ENCODE results near the gene GMDS. TPM values are rescaled to one million over a fixed set of nuclear protein-coding genes. Genes with fewer than 3 reads are reported as not detected.
"Not testable (repeated sequence)": the region's sequence is repeated elsewhere in the genome, so short reads cannot be mapped to it uniquely, and the experiment has no call there.

GMDS gene
- total and polyA plus RNA-seq, 4 donors = 7.3 to 28.3 (median 16.1) TPM

GRCh38 chr6:1695546-1696462 is 549.6 kb downstream of the GMDS start:
- no peak overlapping the region for H3K27ac ChIP-seq (ENCODE audit: low read depth in 1 of 2, low read length in 1 of 2)
- H3K27me3 ChIP-seq (ENCODE audit: control insufficient read depth in 3 of 3, insufficient read depth in 3 of 3, low read length in 2 of 3) = no peaks in the 10 kb centered on the region
- TF ChIP-seq, protein P1, sequence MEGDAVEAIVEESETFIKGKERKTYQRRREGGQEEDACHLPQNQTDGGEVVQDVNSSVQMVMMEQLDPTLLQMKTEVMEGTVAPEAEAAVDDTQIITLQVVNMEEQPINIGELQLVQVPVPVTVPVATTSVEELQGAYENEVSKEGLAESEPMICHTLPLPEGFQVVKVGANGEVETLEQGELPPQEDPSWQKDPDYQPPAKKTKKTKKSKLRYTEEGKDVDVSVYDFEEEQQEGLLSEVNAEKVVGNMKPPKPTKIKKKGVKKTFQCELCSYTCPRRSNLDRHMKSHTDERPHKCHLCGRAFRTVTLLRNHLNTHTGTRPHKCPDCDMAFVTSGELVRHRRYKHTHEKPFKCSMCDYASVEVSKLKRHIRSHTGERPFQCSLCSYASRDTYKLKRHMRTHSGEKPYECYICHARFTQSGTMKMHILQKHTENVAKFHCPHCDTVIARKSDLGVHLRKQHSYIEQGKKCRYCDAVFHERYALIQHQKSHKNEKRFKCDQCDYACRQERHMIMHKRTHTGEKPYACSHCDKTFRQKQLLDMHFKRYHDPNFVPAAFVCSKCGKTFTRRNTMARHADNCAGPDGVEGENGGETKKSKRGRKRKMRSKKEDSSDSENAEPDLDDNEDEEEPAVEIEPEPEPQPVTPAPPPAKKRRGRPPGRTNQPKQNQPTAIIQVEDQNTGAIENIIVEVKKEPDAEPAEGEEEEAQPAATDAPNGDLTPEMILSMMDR (IDR thresholded peaks at IDR 0.05; ENCODE audit: control extremely low read depth, extremely low read depth) = no peak
- H3K36me3 ChIP-seq (ENCODE audit: control insufficient read depth in 4 of 4, insufficient read depth in 4 of 4, low read length in 4 of 4) = no peaks in the 10 kb centered on the region
- WGBS, 2 donors = 86 to 91% methylated on average over 10 of the region's 10 CpGs
- peaks cover 0 to 2% (median 0%) of the 10 kb centered on the region in 4 donors for H3K9me3 ChIP-seq (ENCODE audit: control insufficient read depth in 4 of 4, insufficient read depth in 3 of 4, low read length in 3 of 4)
- peaks cover 0 to 6% (median 0%) of the 10 kb centered on the region in 5 donors for H3K4me1 ChIP-seq (ENCODE audit: control insufficient read depth in 5 of 5, insufficient read depth in 5 of 5, low read length in 5 of 5)
- H3K9ac ChIP-seq (ENCODE audit: insufficient read depth in 1 of 2, low read length in 2 of 2) = no peak overlapping the region
- H3K4me3 ChIP-seq = no peak overlapping the region
- ATAC-seq (ENCODE audit: insufficient read depth, low FRiP score) (no peak), DNase-seq (peak; percentile 44 to 81 (median 49))

DNA sequence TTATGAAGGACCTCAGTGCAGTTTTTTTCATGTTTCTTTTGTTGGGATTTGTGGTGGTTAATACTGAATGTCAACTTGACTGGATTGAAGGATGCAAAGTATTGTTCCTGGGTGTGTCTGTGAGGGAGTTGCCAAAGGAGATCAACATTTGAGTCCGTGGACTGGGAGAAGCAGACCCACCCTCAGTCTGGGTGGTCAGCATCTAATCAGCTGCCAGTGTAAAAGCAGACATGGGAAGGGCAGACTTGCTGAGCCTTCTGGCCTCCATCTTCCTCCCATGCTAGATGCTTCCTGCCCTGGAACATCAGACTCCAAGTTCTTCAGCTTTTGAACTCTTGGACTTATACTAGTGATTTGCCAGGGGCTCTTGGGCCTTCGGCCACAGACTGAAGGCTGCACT is 553.6 kb downstream of the GMDS start:
- H3K9ac ChIP-seq (ENCODE audit: insufficient read depth in 1 of 2, low read length in 2 of 2); H3K27me3 ChIP-seq (ENCODE audit: control insufficient read depth in 3 of 3, insufficient read depth in 3 of 3, low read length in 2 of 3); H3K4me1 ChIP-seq (ENCODE audit: control insufficient read depth in 5 of 5, insufficient read depth in 5 of 5, low read length in 5 of 5); ATAC-seq (ENCODE audit: insufficient read depth, low FRiP score); H3K4me3 ChIP-seq; H3K36me3 ChIP-seq (ENCODE audit: control insufficient read depth in 4 of 4, insufficient read depth in 4 of 4, low read length in 4 of 4); H3K27ac ChIP-seq (ENCODE audit: low read depth in 1 of 2, low read length in 1 of 2); DNase-seq; H3K9me3 ChIP-seq (ENCODE audit: control insufficient read depth in 4 of 4, insufficient read depth in 3 of 4, low read length in 3 of 4): not testable (repeated sequence)
- 96 to 97% methylated on average over 2 of the region's 2 CpGs for WGBS, 2 donors

DNA sequence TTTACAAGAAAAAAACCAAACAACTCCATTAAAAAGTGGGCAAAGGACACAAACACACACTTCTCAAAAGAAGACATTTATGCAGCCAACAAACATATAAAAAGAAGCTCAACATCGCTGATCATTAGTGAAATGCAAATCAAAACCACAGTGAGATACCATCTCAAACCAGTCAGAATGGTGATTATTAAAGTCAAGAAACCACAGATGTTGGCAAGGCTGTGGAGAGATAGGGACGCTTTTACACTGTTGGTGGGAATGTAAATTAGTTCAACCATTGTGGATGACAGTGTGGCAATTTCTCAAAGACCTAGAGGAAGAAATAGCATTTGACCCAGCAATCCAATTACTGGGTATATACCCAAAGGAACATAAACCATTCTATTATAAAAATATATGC is 554.7 kb downstream of the GMDS start:
- H3K36me3 ChIP-seq (ENCODE audit: control insufficient read depth in 4 of 4, insufficient read depth in 4 of 4, low read length in 4 of 4); H3K27me3 ChIP-seq (ENCODE audit: control insufficient read depth in 3 of 3, insufficient read depth in 3 of 3, low read length in 2 of 3); H3K9me3 ChIP-seq (ENCODE audit: control insufficient read depth in 4 of 4, insufficient read depth in 3 of 4, low read length in 3 of 4); ATAC-seq (ENCODE audit: insufficient read depth, low FRiP score); H3K4me3 ChIP-seq; H3K27ac ChIP-seq (ENCODE audit: low read depth in 1 of 2, low read length in 1 of 2); H3K9ac ChIP-seq (ENCODE audit: insufficient read depth in 1 of 2, low read length in 2 of 2); DNase-seq: not testable (repeated sequence)
- 52 to 79% methylated on average over 2 of the region's 2 CpGs for WGBS, 2 donors
- peaks cover 0 to 11% (median 0%) of the 10 kb centered on the region in 5 donors for H3K4me1 ChIP-seq (ENCODE audit: control insufficient read depth in 5 of 5, insufficient read depth in 5 of 5, low read length in 5 of 5)

DNA sequence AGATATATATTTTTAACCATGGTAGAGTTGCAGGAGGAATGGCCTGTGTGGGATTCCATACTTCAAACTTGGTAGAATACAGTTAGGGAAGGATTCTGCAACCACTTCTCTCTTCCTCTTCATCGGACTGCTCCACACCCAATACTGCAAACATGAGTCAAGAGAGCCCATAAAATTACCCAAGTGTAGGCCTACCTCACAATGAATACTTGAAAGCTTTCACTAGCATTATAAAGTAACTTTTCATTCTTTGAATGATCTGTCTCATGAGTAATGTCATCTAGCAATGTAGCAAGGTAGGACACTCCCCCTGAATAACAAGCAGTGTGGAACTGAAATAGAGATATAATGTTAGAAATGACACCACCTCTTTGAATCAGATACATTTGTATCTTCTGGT is 556.3 kb downstream of the GMDS start:
- Histone ChIP-seq H3K9me3 (ENCODE audit: control insufficient read depth in 4 of 4, insufficient read depth in 3 of 4, low read length in 3 of 4) (peaks cover 0 to 2% (median 0%) of the 10 kb centered on the region in 4 donors), H3K36me3 (ENCODE audit: control insufficient read depth in 4 of 4, insufficient read depth in 4 of 4, low read length in 4 of 4) (no peaks in the 10 kb centered on the region), H3K27ac (ENCODE audit: low read depth in 1 of 2, low read length in 1 of 2) (no peak overlapping the region), H3K4me3 (no peak overlapping the region), H3K4me1 (ENCODE audit: control insufficient read depth in 5 of 5, insufficient read depth in 5 of 5, low read length in 5 of 5) (peaks cover 0 to 6% (median 0%) of the 10 kb centered on the region in 5 donors), H3K27me3 (ENCODE audit: control insufficient read depth in 3 of 3, insufficient read depth in 3 of 3, low read length in 2 of 3) (no peaks in the 10 kb centered on the region), H3K9ac (ENCODE audit: insufficient read depth in 1 of 2, low read length in 2 of 2) (no peak overlapping the region)
- ATAC-seq (ENCODE audit: insufficient read depth, low FRiP score) = no peak
- TF ChIP-seq, protein P1 (IDR thresholded peaks at IDR 0.05; ENCODE audit: control extremely low read depth, extremely low read depth) = no peak
- no peak for DNase-seq
- 27 to 38% methylated on average over 1 of the region's 1 CpG for WGBS, 2 donors

Measured in lung (tissue), 12 donors.